ENCODE results near the gene NLGN4X. TPM values are rescaled to one million over a fixed set of nuclear protein-coding genes. Genes with fewer than 3 reads are reported as not detected.
"Not testable (repeated sequence)": the region's sequence is repeated elsewhere in the genome, so short reads cannot be mapped to it uniquely, and the experiment has no call there.

NLGN4X gene
- polyA plus RNA-seq, 4 donors, result 11.8 to 27.0 (median 16.2) TPM

DNA sequence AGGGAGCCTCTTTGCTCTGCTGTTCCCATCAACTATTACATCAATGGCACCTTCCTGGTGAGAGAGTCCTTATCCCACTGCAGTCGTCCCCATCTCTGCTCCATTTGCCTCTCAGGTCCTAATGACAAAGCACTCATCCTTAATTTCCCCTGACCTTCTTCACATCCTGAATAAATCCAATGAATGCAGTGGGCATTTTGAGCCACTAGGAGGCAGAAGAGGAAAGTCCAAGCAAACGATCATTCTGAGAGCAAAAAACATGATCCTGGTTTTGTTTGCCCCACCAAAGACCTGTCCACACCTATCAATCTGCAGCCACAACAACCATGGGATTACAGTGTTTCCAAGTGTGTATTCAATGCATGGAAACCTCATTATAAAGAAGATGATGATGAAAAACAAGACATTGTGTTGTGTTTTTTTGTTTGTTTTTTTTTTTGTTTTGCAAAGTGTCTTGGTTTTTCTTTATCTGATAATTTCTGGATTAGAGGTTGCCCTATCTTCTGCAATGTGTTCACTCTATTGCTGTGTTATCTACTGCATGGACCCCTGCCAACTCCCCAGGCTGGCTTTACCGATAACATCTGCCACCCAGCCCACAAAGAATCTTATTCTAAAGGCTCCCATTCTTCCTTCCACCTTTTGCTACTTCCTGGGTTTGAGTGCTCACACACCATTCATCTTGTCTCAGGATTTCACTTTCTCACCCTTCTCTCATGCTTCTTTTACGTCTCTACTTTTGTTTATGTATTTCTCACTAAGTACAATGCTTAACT, 207.2 kb downstream of the NLGN4X start:
- DNase-seq (ENCODE audit: low read depth in 4 of 4, low spot score in 3 of 4), result peak; percentile 2 to 15 (median 13)

DNA sequence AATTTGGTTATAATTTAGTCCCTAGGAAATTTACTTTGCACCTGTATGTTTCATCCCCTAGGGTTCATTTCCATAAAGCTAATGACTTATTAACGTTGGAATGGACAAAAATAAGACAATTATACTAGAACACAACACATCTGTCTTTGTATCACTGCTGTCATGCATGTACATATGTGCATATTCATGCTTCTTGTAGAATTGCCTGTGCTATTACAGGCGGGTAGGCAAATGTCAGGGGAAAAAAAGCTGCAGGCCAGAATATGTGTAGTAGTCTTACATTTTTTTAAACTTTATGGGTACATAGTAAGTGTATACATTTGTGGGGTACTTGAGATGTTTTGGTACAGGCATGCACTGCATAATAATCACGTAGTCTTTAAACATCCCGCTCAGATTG, 209.6 kb downstream of the NLGN4X start:
- no peak for DNase-seq (ENCODE audit: low read depth in 4 of 4, low spot score in 3 of 4)

DNA sequence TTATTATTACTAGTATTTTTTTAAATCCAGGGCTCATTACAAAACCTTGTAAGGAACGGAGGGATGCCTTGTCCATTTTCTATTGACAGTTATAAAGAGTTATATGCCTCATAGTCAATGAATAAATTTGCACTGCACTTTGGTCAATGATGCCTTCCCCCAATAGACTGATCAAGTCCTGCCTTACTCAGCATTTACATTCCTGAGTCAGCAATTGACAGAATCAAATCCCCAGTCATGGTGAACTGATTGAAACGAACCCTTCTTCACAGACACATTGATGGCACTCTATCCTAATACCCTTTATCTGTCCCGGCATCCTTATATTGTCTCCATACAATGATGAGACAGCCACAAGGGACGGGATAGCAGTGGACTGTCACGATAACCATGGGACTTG, 213.2 kb downstream of the NLGN4X start:
- DNase-seq (ENCODE audit: low read depth in 4 of 4, low spot score in 3 of 4), result no peak

DNA sequence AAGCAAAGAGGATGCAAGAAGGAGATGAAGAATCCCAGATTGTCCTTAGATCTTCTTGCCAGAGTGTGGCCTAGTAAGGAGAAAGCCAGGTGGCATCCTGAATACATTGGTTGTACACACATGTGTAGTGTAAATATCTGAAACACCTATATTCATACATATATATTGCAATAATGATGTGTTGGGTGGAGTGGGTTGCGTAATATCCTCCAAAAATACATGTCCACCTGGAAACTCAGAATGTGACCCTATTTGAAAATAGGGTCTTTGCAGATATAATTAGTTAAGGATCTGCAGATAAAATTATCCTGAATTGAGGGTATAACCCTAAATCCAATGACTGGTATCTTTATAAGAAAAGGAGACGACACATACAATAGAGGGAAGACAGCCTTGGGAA, 216.3 kb downstream of the NLGN4X start:
- no peak for DNase-seq (ENCODE audit: low read depth in 4 of 4, low spot score in 3 of 4)

DNA sequence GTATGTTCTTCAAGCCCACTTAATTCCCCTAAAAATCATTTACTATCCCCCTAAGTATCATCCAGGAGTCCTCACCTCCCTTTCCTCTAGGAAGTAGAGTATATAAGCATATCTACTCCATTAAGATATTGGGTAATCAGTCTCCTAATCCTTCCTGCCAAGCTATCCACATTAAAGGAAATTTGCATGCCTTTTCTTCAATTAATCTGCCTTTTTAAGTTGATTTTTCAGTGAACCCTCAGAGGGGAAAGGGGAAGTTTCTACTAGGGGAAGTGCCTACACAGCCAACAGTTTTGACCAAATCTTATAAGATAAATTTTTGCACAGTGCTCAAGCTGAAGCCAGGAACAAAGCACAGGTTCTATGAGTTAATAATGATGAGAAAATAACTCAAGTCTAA, 222.8 kb downstream of the NLGN4X start:
- no peak for DNase-seq (ENCODE audit: low read depth in 4 of 4, low spot score in 3 of 4)

DNA sequence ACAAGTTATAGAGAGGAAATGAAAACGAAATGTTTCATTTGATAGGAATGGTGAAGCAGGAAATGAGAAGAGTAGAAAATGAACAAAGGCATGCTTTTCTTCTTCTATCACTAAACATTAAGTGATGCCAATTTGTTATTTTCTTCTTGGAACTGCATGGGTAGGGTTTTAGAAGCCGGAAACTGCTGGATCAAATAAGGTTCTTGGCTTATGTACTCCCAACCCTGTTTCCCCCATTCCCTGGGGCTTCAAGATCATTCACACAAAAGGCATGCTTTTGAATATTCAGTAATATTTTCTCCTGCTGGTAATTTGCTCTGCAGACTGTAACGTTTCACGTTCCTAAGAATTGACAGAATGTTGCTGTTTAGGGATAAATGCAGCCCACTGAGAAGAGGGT, 224.1 kb downstream of the NLGN4X start:
- no peak for DNase-seq (ENCODE audit: low read depth in 4 of 4, low spot score in 3 of 4)

DNA sequence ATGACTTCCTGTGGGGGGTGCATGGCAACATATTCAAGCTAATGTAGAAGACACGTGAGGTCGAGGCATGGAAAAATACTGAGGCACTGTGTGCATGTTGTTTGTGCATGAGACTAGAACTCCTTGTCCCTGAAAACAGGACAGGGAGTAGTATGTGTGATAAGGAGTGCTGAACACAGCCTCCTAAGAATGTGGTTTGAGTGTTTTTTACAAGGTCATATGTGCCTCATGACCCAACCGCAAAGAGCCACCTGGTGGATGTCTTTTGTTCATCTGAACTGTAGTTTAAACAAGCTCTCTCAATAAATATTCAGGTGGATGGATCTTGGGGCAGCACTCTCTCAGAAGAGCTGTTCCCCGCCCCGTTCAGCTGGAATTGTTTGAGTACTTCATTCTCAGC, 226.6 kb downstream of the NLGN4X start:
- DNase-seq (ENCODE audit: low read depth in 4 of 4, low spot score in 3 of 4), result no peak

DNA sequence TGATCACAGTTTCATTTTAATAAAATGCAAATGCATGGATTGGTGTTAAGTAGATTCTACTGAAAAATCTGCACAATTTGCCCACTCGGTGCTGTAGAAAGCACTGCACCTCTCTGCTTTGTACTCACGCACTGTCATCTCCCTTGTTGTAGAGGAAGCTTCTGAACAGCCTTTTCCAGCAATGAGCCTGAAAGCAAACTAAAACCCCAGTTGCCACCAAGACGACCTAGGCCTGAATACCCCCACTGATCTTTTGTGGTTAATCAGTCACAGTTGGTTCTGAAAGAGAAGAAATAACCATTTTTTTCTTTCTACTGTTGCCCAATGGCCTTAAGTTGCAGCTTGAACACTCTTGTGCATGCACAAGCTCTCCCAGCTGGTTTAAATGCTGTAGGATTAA, 229.8 kb downstream of the NLGN4X start:
- DNase-seq (ENCODE audit: low read depth in 4 of 4, low spot score in 3 of 4), result no peak

DNA sequence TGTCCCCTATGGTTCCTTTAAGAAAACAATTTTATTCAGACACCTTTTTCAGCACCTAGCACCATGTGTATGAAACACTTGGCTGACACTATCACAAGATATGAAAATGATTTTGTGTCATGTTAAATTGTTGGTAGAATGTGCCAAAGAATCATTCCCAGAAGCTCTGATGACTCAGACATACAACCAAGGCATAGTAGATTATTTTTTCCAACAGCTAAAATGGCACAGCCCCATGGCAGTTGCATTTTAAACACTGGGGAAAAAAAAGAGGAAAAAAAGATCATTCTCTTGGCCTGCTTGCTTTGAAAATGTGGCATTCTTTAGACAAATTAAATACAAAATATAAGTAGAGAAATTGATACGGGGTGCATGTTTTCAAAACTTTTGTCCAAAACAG, 230.2 kb downstream of the NLGN4X start:
- no peak for DNase-seq (ENCODE audit: low read depth in 4 of 4, low spot score in 3 of 4)

DNA sequence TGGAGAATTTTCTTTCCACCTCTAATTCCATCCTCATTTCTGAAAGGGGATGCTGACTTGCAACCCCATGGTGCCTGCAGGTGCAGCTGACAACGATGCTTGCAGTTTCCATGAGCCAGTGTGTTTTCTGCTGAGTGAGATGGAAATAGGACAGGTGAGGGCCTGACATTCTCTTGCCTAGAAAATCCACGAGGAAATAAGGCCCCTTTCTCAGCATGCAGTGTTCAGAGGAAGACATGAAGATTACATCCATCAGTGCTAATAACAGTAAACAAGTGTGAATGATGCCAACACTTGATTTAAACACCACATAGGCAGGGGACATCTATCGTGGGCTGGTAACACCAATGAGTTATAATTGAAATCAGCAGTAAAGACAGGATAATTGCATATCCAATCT, 237.3 kb downstream of the NLGN4X start:
- no peak for DNase-seq (ENCODE audit: low read depth in 4 of 4, low spot score in 3 of 4)

DNA sequence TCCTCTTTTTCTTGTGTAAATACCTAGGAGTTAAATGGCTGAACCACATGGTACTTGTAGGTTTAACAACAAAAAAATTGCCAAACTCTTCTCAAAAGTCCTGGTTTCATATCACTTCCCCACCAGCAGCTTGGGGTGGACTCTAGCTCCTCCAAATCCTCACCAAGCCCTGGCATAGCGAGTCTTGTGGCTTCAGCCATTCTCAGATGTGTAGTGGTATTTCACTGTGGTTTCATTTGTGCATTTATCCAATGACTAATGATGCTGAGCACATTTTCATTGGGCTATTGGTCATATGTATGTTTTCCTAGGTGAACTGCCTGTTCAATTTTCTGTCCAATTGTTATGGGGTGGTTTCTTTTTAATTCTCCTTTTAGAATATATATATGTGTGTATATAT, 249.3 kb downstream of the NLGN4X start:
- DNase-seq (ENCODE audit: low read depth in 4 of 4, low spot score in 3 of 4), result no peak

DNA sequence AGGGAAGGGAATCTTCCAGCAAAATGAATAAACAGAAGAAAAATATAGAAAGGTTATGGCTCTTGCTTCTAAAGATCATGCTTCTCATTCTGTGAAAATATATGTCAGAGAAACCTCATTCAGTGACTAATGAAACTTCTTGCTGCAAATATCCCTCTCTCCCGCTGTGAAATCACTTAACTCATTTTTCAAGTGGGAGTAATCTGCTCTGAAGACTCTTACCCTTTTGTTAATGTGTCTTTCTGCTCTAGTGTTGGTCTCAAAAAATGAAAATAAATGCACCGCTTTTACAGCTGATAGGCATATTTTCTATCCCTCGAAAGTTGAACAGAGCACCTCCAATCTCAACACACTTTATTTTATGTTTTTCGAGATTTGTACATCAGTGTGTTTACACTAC, 252.3 kb downstream of the NLGN4X start:
- DNase-seq (ENCODE audit: low read depth in 4 of 4, low spot score in 3 of 4), result no peak

DNA sequence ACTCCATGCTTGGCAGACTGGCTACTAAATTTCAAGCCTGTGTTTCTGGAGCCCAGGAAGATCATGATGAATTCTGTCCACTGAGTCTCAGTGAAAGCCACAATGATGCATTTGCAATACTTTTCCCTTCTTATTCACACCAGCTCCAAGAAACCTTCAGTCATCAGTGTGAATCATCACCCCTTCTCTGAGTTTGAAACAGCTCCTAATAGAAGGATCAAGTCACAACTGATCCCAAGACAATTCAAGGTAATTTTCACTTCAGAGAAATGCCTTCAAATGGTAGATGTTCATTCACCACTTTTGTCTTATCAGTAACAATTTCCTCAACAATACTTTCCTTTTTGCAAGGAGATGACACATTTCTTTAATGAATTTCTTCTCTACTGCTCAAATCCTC, 257.4 kb downstream of the NLGN4X start:
- DNase-seq (ENCODE audit: low read depth in 4 of 4, low spot score in 3 of 4), result no peak

DNA sequence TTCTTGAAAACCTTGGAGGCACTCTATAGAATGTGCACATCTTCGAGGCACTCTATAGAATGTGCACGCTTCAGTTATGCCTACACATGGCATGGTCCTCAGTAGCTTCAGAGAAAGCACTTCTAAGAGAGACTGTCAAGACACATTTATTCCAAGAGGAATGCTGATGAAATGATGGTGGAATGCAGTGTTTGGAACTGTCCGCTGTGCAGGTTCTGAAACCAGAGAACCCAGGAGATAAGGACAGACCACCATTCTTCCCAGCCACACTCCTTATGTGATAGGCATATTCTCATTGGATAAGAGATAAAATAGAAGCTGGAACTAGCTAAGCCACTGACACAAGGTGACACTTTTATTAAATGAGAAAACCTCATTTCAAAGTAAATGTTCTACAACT, 263.3 kb downstream of the NLGN4X start:
- DNase-seq (ENCODE audit: low read depth in 4 of 4, low spot score in 3 of 4), result no peak

DNA sequence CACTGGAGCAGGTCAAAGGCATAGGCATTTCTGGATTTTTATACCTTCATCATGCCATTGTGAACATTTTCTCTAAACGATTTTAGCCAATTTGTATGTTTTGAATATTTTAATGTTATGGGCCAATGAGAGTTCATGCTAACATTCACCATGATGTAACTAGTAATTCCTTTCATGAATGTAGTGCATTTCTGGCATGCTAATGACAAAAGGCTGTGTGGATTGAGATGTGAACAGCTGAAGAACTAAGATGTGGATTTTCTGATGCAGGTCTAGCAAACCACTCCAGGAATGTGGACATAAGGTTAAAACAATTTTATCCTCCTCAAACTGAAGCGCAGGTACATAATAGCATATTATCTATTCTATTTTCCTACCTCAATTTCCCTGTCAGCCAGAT, 269.4 kb downstream of the NLGN4X start:
- no peak for DNase-seq (ENCODE audit: low read depth in 4 of 4, low spot score in 3 of 4)

DNA sequence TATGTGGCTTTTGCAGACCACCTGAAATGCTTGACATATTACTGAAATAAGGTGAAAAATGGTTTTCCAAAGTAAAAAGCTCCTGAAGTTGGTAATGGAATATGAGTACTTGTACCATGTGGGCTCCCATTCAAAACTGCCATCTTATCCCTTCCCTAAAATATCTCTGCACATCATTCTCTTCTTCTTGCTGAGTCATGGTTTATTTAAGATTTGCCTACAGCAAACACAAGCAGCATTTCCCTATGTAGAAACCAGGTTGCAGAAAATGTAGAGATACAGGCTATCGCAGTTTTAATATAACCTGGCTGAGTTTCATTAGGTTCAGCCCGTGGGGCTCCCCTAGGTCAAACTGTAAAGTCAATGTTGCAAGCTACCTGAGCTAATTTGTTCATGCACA, 270.1 kb downstream of the NLGN4X start:
- no peak for DNase-seq (ENCODE audit: low read depth in 4 of 4, low spot score in 3 of 4)

DNA sequence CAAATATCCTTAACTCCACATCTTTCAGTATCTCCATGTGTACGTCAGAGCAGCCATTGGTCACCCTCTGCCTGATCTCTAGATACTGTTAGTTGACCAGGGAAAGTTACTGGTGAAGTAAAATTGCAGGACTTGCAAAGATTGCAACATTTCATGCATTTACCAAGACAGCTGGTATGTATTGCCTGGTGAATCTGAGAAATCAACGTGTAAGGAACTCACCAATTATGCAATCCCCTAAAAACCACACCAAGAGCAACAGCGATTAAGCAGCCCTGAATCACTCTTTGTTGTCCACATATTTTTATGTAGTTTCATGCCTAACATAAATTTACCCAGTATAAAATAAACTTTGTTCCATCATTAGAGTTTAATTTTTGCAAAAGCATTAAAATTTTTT, 271.2 kb downstream of the NLGN4X start:
- no peak for DNase-seq (ENCODE audit: low read depth in 4 of 4, low spot score in 3 of 4)

DNA sequence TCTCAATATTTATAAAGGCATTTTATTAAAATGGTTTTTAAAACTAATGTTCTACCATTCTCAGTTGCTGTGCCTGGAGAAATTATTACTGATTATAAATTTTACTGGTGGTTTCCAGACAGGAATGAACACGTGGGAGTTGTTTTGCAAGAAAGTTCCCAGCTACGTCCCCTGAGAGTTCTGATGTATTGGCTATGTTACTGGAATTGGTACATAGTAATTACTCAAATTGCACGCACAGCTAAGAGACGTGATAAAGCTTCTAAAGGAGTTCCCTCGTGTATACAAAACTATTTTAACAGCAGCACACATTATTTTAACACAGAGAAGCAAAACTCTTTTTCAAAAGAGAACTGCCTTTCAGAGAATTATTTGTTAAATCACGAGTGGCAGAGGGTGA, 292.2 kb downstream of the NLGN4X start:
- DNase-seq (ENCODE audit: low read depth in 4 of 4, low spot score in 3 of 4), result no peak

DNA sequence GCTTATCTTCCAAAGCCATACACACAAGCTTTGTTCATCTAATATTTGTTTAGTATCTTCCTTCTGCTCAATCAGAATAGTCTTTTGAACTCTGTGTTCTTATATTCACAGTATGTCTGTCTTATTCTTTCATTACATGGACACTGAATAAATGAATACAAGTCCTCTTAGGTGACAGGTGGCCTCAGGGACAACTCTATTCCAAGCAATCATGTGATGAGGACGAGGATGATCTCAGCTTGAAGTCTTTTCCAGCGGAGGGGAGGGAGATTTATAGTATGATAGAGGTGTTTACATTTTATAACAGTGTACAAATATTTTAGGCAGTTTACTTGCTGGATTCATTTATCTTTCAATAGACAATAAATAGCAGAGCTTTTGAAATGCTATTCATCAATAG, 300.4 kb downstream of the NLGN4X start:
- DNase-seq (ENCODE audit: low read depth in 4 of 4, low spot score in 3 of 4), result no peak

DNA sequence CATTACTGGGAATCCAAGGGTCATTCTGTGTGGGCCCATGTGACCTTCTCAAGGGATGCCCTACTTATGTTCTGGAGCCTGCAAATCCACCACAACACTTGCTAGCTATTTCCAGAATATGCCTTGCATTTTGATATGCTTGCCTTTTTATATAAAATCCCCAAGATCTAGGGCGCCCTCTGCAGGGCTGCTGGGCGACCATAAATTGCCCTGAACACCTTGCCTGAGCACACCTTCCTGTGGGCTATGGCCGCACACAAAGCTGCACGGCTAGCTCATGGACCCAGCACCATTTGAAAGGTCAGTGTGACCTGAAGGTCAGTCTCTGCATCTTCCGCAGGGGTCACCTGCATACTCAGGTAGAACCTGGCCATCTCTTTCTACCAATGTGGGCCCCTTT, 311.7 kb downstream of the NLGN4X start:
- DNase-seq (ENCODE audit: low read depth in 4 of 4, low spot score in 3 of 4), result no peak

DNA sequence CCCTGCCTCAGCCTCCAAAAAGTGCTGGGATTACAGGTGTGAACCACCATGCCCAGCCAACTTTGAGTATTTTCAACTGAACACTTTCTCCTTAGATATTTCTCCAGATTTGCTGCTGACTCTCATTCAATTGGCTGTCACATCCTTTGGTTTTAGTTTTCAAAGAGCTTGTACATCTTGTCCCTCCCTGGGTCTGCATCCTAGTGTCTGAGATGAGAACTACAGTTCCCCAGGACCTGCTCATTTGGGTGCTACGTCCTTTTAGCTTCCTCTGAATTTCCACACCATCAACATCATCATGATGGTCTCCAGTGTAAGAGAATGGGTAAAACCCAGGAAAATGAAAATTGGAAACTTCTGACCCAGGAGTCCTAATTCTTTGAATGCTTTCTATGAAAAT, 312.9 kb downstream of the NLGN4X start:
- no peak for DNase-seq (ENCODE audit: low read depth in 4 of 4, low spot score in 3 of 4)

DNA sequence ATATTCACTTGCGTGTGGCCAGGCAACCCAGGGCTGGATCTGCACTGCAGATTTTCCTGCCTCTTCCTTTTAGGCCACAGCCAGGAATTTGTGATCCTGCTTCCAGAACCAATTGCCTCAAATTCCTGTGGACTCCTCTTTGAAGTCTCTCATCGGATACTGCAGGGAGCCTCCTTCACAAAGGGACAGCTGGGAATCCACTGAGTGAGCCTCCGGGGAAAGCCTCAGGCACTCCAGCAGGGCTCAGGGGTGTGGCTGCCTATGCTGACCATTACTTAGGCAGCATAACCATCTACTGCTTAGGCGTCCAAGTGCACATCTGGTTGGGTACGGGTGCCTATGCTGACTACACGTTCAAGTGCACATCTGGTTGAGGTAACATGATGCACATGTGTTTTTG, 321.5 kb downstream of the NLGN4X start:
- no peak for DNase-seq (ENCODE audit: low read depth in 4 of 4, low spot score in 3 of 4)

DNA sequence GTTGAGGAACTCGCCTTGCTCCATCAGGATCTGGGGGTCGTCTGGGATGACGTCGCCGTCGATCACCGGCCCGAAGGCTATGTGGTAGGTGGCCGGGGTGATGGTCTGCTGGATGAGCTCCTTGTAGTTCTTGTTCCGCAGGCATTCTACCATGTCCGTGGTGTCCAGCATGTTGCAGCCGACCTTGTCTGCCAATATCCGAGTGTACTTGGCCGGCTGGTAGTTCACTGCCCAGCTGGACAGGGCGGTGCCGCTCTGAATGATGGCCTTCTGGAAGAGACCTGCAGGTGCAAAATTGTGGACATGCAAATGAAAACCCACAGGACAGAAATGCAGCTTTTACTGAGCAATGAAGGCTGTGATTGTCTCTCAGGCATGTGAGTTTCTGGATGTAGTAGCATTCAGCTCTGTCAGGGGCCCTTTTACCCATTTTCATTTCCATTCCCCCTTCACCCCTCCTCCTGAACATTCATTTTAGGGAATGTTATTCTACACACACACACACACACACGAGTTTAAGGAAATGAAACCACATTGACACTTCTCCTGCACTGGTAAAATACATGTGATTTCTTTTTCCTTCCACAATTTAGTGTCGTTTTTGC, 325.0 kb downstream of the NLGN4X start:
- not testable (repeated sequence) for DNase-seq (ENCODE audit: low read depth in 4 of 4, low spot score in 3 of 4)
